ENCODE results near the gene PRSS38.

The PRSS38 gene

DNA sequence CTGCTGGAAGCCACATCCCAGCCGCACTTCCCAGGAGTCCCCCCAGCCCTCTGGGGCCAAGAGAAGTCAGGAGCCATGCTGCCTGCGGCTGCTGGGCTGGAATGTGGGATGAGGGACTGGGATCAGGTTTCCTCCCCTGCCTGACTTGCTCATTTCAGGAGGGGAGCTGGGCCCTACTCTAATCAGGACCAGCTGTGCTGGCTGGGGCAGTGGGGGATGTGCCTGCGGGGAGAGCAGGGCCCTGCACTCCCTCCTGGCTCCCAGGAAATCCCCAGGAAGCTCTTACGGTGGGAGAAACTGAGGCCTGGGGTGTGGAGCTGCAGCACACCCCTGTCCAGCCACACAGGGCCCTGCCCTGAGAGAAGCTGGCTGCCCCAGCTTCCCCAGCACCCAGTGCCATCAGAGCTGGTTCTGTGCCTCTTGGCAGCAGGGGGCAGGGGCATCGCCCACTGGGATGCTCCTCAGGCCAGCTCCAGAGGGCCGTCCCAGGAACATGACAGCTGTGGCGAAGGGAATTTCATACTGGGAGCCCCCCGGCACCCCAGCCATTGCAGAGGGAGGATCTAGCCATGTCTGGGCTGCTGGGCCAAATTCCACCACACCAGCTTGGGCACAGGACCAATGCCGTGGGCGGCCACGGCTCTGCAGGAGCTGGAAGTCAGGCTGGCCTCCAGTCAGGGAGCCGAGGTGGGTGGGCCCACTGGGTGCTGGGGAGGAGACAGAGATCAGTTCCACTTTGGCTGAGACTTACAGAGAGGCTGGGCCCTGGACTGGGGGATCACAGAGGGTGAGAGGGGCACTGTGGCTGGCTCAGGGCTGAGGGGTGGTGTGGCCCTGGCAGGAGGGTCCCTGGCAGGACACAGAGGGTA is 21.3 kb upstream of the PRSS38 start:
- no peak for DNase-seq (ENCODE audit: low read depth)

DNA sequence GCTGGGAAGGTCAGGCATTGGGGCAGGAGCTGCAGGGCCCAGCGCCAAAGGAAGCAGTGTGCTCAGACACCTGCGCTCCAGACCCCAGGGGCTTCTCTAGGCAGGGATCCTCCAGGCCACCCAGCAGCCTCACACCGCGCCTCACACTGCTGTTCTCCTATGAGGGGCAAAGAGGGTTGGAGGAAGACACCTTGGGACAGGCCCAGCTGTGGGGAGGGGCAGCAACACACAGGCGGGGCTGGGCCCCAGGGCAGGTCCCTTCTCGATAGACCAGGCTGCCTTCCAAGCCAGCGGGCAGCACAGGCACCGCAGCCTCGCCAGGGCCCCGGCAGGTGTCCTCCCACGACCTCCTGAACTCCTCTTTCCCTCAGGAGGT is 20.7 kb upstream of the PRSS38 start:
- DNase-seq (ENCODE audit: low read depth), result no peak

DNA sequence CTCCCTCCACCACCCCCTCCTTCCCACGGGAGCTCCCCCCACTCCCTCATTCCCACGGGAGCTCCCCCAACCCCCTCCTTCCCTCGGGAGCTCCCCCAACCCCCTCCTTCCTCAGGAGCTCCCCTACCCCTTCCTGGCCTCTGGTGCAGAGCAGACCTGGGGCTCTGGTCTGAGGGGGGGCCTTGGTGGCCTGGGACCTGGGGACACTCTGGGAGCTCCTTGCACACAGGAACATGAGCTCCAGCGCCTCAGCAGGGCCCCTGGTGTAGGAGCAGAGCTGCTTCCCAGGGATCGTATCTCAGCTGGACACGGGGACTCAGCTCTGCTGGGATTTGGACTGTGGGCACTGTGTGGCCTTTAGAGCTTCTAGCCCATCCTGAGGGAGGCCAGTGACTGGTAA is 19.7 kb upstream of the PRSS38 start:
- no peak for DNase-seq (ENCODE audit: low read depth)

DNA sequence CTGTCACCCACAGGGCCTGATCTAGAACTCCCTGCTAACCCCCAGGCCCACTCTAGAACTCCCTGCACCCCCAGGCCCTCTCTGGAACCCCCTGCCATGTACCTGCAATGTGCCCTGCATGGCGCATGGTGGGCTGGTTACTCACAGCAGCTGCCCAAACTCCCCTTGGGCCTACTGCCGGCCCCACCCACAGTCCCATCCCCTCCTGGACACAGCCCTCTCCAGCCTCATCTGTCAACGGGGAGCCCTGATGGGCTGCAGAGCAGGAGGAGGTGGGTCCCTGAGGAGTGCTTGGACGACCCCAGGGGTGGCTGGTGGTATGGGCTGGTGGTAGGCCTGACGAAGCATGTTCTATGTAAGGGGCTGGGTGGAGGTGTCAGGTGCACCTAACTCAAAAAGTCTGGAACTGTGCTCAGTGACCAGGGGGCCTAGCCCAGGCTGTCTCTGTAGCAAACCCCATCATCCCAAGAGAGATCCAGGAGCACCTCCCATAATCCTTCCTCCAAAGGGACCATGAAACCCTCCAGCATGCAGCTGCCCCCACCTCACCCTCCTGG is 19.0 kb upstream of the PRSS38 start:
- DNase-seq (ENCODE audit: low read depth), result no peak

DNA sequence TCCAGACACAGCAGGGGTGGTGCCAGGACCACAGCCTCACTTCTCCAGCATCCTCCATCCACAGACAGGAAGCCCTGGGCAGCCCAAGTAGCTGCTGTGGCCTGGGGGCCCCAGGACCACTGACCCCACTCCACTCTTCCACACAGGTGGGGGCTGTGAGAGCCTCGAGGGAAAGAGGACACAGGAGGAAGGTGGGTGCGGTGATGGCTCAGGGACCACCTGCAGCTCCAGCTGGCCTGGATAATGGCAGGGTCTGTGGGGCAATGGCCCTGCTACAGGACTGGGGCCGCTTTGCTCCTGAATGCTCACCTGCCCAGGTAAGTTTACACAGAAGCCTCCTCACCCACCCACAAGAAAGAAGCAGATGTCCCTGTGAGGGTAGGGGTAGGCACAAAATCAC is 18.3 kb upstream of the PRSS38 start:
- DNase-seq (ENCODE audit: low read depth), result no peak

DNA sequence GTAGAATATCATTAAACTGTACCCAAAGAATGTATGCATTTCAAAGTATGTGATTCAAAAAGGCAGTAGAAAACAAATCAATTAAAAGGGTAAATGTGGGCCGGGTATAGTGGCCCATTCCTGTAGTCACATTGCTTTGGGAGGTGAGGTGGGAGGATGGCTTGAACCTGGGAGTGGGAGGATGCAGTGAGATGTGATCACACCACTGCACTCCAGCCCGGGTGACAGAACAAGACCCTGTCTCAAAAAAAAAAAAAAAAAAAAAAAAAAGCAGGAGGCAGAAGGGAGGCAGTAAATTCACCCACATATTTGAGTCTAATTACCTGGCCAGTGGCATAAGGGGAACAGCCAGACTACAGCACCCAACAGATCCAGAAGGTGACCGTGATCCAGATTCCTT is 17.9 kb upstream of the PRSS38 start:
- DNase-seq (ENCODE audit: low read depth), result no peak

DNA sequence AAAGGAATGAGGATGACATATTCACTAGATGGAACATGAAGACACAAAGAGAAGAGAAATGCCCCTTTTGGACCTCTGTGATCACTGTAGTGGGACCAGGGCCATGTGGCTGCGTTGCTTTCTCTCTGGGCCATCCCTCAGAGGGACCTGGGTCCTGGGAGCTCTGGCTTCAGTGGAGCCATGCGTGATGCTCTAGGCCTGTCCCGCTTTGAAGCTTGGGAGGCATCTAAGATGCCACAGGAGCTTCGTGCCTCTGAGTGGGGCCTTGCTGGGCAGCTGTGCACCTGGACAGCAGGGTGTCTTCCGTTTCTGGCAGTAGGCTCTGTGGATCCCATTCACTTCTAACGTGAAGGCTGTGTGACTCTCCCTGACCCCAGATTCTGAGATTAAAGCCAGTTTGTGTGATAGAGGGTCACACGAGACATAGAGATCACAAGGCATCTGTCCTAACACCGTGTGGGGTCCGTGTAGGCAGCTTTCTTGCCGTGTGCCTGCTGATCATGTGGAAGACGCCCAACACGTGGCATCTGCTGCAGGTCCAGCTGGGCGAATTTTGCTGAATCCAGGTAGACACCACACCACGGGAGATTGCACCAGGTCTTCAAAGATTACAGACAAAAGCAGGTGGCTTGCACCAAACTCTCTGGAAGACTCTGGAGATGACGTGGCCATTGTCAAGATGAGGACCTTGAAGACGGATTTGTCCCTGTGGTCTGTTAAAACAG is 17.2 kb upstream of the PRSS38 start:
- DNase-seq (ENCODE audit: low read depth), result no peak

DNA sequence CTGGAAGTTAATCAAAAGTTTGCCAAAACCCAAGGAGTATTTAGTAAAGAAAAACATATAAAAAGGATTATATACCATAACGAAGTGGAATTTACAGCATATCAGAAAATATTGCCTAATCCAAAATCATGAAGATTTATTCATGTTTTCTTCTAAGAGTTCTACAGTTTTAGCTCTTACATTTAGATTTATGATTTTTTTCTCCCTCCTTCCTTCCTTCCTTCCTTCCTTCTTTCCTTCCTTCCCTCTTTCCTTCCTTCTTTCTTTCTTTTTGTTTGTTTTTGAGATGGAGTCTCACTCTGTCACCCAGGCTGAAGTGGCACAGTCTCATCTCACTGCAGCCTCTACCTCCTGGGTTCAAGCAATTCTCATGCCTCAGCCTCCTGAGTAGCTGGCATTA is 15.7 kb upstream of the PRSS38 start:
- DNase-seq (ENCODE audit: low read depth), result no peak

DNA sequence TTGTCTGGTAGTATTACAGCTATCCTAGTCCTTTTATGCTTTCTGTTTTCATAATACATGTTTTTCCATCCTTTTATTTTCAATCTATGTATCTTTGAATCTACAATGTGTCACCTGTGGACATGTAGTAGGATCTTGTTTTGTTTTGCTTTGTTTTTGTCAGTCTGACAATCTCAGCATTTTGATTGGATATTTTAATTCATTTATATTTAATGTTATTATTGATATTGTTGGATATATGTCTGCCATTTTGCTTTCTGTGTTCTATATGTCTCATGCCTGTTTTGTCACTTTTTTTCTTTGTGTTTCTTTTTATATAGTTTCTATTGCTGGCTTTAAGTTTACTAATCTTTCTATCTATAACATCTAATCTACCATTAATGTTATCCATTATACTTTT is 11.5 kb upstream of the PRSS38 start:
- DNase-seq (ENCODE audit: low read depth), result no peak

DNA sequence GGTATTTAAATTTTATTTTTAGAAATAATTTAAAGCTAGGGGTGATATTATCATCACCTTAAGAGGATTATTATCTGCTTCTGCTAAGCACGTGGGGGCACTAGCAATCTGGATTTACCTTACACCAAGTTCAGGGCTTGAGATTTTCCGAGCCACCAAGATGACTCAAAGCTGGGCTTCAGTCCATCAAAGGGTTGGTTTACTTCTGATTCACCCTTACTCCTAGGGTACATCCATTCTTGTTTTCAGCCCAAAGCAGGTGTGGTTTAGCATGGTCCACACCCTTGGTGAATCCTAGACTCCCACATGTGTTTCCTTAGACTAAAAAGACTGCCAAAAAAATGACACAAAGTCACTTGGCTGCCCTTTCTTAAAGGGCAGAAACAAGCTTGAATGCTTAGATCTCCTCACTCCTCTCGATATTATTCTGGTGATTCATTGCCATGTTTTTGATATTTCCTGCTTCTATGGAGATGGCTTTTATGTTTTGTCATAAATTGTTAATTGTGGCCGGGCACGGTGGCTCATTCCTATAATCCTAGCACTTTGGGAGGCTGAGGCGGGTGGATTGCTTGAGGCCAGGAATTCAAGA is 9.8 kb upstream of the PRSS38 start:
- no peak for DNase-seq (ENCODE audit: low read depth)

DNA sequence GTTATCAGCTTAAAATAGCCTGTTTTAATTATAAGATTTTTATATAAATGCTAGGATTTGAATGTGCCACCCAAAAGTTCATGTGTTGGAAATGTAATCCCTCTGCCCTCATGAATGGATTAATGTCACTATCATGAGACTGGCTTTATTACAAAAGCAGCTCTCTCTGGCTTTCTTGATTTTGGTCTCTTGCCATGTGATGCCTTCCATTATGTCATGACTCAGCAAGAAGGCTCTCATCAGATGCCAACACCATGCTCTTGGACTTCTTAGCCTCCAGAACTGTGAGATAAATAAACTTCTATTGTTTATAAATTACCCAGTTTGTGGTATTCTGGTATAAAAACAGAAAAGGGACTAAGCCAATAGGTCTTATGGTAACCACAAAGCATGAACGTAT is 6.9 kb upstream of the PRSS38 start:
- no peak for DNase-seq (ENCODE audit: low read depth)

DNA sequence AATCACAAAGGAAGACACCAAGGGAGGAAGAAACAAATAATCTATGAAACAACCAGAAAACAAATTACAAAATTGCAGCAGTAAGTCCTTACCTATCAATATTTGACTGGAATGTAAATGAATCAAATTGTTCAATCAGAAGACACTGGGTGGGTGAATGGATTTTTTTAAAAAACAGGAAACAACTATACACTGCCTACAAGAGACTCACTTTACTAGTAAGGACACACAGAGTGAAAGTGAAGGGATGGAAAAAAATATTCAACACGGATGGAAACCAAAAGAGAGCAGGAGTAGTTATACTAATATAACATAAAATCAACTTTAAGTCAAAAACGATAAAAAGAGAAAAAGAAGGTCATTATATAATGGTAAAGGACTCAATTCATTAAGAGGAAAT is 6.4 kb upstream of the PRSS38 start:
- DNase-seq (ENCODE audit: low read depth), result no peak

DNA sequence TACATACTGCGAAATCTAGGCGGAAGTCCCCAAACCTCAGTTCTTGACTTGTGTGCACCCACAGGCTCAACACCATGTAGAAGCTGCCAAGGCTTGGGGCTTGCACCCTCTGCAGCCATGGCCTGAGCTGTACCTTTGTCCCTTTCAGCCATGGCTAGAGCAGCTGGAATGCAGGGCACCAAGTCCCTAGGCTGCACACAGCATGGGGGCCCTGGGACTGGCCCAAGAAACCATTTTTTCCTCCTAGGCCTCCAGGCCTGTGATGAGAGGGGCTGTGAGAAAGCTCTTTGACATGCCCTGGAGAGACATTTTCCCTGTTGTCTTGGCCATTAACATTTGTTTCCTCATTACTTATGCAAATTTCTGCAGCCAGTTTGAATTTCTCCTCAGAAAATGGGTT is 1.5 kb upstream of the PRSS38 start:
- no peak for DNase-seq (ENCODE audit: low read depth)

DNA sequence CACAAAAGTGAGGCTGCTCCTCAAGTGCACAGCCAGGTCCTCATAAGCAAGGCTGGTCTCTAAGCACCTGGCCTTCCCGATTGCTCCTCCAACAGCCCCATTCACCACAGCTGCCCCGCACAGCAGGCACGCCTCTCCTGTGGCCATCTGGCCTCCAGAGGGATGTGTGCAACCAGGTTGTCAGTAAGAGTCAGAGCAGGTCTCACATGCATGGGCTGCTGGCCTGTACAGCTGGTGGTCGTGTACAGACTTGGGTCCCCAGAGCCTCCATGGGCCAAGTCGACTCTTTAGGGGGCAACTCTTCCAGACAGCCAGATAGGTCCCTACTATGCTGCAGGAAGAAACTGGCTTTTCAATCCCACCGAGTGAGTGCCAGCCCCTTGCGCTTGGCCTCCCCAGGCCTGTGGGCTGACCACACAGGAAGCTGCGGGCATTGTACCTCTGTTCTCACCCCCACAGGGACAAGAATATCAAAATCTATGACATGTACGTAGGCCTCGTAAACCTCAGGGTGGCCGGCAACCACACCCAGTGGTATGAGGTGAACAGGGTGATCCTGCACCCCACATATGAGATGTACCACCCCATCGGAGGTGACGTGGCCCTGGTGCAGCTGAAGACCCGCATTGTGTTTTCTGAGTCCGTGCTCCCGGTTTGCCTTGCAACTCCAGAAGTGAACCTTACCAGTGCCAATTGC is 1.4 kb downstream of the PRSS38 start:
- DNase-seq (ENCODE audit: low read depth), result no peak

DNA sequence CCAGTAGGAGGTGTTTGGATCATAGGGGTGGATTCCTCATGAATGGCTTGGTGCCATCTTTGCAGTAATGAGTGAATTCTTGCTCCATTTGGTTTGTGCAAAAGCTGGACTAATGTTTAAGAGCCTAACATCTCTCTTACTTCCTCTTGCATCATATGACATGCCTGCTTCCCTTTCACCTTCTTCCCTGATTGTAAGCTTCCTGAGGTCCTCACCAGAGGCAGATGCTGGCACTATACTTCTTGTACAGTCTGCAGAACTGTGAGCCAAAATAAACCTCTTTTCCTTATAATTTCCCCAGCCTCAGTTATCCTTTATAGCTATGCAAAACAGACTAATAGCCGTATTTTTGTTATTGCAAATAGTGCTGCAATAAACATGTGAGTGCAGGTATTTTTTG is 8.1 kb downstream of the PRSS38 start:
- no peak for DNase-seq (ENCODE audit: low read depth)

DNA sequence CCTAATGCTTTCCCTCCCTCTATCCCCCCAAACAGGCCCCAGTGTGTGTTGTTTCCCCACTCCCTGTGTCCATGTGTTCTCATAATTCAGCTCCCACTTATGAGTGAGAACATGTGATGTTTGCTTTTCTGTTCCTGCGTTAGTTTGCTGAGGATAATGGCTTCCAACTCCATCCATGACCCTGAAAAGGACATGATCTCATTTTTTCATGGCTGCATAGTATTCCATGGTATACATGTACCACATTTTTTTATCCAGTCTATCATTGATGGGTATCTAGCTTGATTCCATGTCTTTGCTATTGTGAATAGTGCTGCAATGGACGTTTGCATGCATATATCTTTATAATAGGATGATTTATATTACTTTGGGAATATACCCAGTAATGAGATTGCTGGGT is 8.7 kb downstream of the PRSS38 start:
- DNase-seq (ENCODE audit: low read depth), result no peak

DNA sequence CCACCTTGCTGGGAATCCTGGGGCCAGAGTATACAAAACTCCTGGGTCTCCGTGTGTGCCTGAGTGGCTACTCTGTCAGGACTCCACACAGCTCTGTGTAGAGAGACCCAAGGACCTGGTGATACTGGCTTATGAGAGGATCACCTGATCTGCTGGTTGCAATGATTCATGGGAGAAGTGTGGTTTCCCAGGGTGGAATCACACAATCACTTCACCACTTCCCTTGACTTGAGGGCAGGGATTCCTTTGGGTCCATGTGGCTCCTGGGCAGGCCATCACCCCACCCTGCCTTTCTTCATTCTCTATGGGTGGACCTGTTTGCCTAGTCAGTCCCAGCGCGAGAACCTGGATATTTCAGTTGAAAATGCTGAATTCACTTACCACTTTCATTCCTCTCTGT is 13.3 kb downstream of the PRSS38 start:
- DNase-seq (ENCODE audit: low read depth), result no peak

DNA sequence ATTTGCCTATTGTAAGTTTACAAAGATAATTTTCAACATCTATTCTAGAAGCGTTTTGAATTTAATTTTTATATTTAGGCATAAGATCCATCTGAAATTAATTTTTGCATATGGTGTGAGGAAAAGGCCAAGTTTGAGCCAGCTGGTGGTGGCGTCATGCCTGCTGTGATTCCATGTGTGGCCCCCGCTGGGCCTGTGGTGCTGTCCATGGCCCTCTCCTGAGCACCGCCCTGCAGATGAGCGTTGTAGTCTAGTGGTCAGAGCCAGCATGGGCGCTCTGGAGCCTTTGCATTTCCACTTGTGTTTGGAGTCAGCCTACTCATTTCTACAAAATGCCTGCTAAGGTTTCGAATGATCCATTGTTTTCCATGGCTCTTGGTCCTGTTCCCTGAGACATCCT is 22.7 kb downstream of the PRSS38 start:
- DNase-seq (ENCODE audit: low read depth), result no peak

DNA sequence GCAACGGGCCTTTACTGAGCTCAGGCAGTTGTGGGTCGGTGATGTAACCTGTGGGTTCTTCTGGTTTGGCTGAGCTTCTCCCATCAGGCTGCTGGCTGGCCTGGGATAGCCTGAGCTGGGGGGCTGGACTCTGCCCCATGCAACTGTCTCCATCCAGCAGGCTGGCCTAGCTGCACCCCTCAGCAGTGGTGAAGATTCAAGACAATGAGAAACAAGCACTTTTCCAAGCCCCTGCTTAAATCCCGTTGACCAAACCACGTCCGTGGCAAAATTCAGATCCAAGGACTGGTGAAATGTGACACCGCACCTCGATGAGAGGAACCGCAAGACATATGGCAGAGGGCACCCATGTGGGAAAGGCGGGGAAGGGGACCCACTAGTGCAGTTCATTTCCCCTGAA is 25.6 kb downstream of the PRSS38 start:
- no peak for DNase-seq (ENCODE audit: low read depth)

DNA sequence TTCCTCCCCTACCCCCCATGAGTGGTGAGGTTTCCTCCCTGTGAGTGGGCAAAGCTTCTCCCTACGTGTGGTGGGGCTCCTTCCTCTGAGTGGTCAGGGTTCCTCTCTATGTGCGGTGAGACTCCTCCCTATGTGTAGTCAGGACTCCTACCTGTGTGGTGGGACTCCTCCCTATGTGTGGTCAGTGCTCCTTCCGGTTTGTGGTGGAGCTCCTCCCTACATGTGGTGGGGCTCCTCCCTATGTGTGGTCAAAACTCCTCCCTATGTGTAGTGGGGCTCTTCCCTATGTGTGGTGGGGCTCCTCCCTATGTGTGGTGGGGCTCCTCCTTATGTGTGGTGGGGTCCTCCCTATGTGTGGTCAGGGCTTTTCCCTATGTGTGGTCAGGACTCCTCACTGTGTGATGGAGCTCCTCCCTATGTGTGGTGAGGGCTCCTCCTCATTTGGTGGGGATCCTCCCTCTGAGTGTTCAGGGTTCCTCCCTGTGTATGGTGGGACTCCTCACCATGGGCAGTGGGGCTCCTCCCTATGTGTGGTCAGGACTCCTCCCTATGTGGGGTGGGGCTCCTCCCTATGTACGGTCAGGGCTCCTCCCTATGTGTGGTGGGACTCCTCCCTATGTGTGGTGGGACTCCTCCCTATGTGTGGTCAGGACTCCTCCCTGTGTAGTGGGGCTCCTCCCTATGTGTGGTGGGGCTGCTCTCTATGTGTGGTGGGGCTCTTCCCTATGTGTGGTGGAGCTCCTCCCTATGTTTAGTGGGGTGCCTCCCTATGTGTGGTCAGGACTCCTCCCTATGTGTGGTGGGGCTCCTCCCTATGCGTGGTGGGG is 29.1 kb downstream of the PRSS38 start:
- no peak for DNase-seq (ENCODE audit: low read depth)

DNA sequence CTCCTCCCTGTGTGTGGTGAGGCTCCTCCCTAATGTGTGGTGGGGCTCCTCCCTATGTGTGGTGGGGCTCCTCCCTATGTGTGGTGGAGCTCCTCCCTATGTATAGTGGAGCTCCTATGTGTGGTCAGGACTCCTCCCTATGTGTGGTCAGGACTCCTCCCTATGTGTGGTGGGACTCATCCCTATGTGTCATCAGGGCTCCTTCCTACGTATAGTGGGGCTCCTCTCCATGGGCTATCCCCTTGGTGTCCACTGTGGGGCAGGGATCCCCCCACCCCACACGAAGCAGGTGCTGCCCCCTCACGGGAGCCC is 29.6 kb downstream of the PRSS38 start:
- DNase-seq (ENCODE audit: low read depth), result no peak

DNA sequence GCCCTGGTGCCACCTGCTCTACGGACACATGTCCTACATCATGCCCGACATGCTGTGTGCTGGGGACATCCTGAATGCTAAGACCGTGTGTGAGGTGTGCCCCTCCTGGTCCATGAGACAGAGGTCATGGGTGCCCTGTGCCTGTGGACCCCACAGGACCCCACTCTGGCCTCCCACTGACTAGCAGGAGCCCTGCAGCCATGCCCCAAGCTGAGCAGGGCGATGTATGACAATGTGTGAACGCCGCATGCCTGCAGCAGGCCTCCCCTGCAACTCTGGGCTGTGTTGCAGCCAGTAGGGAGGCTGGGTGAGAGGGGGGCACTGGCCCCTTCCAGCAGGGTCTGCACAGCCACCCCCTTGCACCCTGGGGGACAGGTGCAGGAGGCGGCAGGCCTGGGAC is 30.0 kb downstream of the PRSS38 start:
- DNase-seq (ENCODE audit: low read depth), result no peak
